Measurements from ENCODE around the gene SEMA4B. TPM values are rescaled to one million over a fixed set of nuclear protein-coding genes. Genes with fewer than 3 reads are reported as not detected.
A peak's percentile ranks its signal among the peaks of the same experiment; 100 is the strongest.
"Not testable (repeated sequence)": the region's sequence is repeated elsewhere in the genome, so short reads cannot be mapped to it uniquely, and the experiment has no call there.

Gene SEMA4B
- total and polyA plus RNA-seq, 5 donors from 2014 or later: 5.1 to 20.2 (median 7.2) TPM

GRCh38 chr15:90184786-90185704 is 16.1 kb upstream of the SEMA4B start:
- Mint-ChIP-seq H3K4me3 (peak overlapping the region; percentile 22 to 88 (median 59)), H3K36me3 (no peaks in the 10 kb centered on the region), H3K4me1 (peaks cover 0 to 15% (median 8%) of the 10 kb centered on the region in 4 donors), H3K27me3 (peaks cover 12% of the 10 kb centered on the region), H3K27ac (peak overlapping the region in 2 of 3 donors; percentile 77 to 79), H3K9me3 (peaks cover 0 to 3% (median 0%) of the 10 kb centered on the region in 7 donors)
- Histone ChIP-seq H3K4me1 (ENCODE audit: control insufficient read depth, insufficient read depth, low read length, poor library complexity, severe bottlenecking) (peaks cover 14% of the 10 kb centered on the region), H3K36me3 (ENCODE audit: control insufficient read depth, insufficient read depth, low read length) (no peaks in the 10 kb centered on the region), H3K27me3 (ENCODE audit: control insufficient read depth, insufficient read depth, low read length) (no peaks in the 10 kb centered on the region), H3K4me3 (ENCODE audit: low read depth, low read length) (peak overlapping the region; percentile 51), H3K27ac (ENCODE audit: insufficient read depth, low read length, poor library complexity, severe bottlenecking) (no peak overlapping the region), H3K9me3 (ENCODE audit: control insufficient read depth in 2 of 2, low read length in 2 of 2) (no peaks in the 10 kb centered on the region)
- DNase-seq: peak; percentile 44 to 58 (median 50)
- ATAC-seq (ENCODE audit: low read depth in 2 of 2): peak; percentile 65 to 74

GRCh38 chr15:90187257-90187868 is 13.8 kb upstream of the SEMA4B start:
- no peak for ATAC-seq (ENCODE audit: low read depth in 2 of 2)
- no peak overlapping the region for H3K27ac ChIP-seq (ENCODE audit: insufficient read depth, low read length, poor library complexity, severe bottlenecking)
- no peaks in the 10 kb centered on the region for H3K9me3 ChIP-seq (ENCODE audit: control insufficient read depth in 2 of 2, low read length in 2 of 2)
- H3K27me3 Mint-ChIP-seq: peaks cover 9% of the 10 kb centered on the region
- H3K36me3 Mint-ChIP-seq: no peaks in the 10 kb centered on the region
- peaks cover 6 to 33% (median 14%) of the 10 kb centered on the region in 4 donors for H3K4me1 Mint-ChIP-seq
- H3K27ac Mint-ChIP-seq: peak overlapping the region in 1 of 3 donors; percentile 18
- no peaks in the 10 kb centered on the region for H3K27me3 ChIP-seq (ENCODE audit: control insufficient read depth, insufficient read depth, low read length)
- H3K36me3 ChIP-seq (ENCODE audit: control insufficient read depth, insufficient read depth, low read length): no peaks in the 10 kb centered on the region
- H3K9me3 Mint-ChIP-seq: peaks cover 0 to 3% (median 0%) of the 10 kb centered on the region in 7 donors
- DNase-seq: no peak
- H3K4me3 ChIP-seq (ENCODE audit: low read depth, low read length): no peak overlapping the region
- H3K4me1 ChIP-seq (ENCODE audit: control insufficient read depth, insufficient read depth, low read length, poor library complexity, severe bottlenecking): peaks cover 26% of the 10 kb centered on the region
- peak overlapping the region in 1 of 4 donors; percentile 63 for H3K4me3 Mint-ChIP-seq

GRCh38 chr15:90188065-90188464 is 13.1 kb upstream of the SEMA4B start:
- H3K36me3 ChIP-seq (ENCODE audit: control insufficient read depth, insufficient read depth, low read length); H3K27me3 Mint-ChIP-seq; H3K9me3 Mint-ChIP-seq; H3K9me3 ChIP-seq (ENCODE audit: control insufficient read depth in 2 of 2, low read length in 2 of 2); H3K27ac Mint-ChIP-seq; ATAC-seq (ENCODE audit: low read depth in 2 of 2); H3K4me3 ChIP-seq (ENCODE audit: low read depth, low read length); H3K27ac ChIP-seq (ENCODE audit: insufficient read depth, low read length, poor library complexity, severe bottlenecking); H3K27me3 ChIP-seq (ENCODE audit: control insufficient read depth, insufficient read depth, low read length); DNase-seq; H3K36me3 Mint-ChIP-seq: not testable (repeated sequence)
- peak overlapping the region in 1 of 4 donors; percentile 58 for H3K4me3 Mint-ChIP-seq
- peaks cover 6 to 40% (median 17%) of the 10 kb centered on the region in 4 donors for H3K4me1 Mint-ChIP-seq
- H3K4me1 ChIP-seq (ENCODE audit: control insufficient read depth, insufficient read depth, low read length, poor library complexity, severe bottlenecking): peaks cover 33% of the 10 kb centered on the region

- DNase-seq: no peak
- H3K36me3 Mint-ChIP-seq: no peaks in the 10 kb centered on the region
- Histone ChIP-seq H3K4me1 (ENCODE audit: control insufficient read depth, insufficient read depth, low read length, poor library complexity, severe bottlenecking) (peaks cover 35% of the 10 kb centered on the region), H3K4me3 (ENCODE audit: low read depth, low read length) (no peak overlapping the region), H3K27ac (ENCODE audit: insufficient read depth, low read length, poor library complexity, severe bottlenecking) (no peak overlapping the region), H3K9me3 (ENCODE audit: control insufficient read depth in 2 of 2, low read length in 2 of 2) (no peaks in the 10 kb centered on the region), H3K36me3 (ENCODE audit: control insufficient read depth, insufficient read depth, low read length) (no peaks in the 10 kb centered on the region), H3K27me3 (ENCODE audit: control insufficient read depth, insufficient read depth, low read length) (no peaks in the 10 kb centered on the region)
- peaks cover 3% of the 10 kb centered on the region for H3K27me3 Mint-ChIP-seq
- peak overlapping the region in 1 of 3 donors; percentile 74 for H3K27ac Mint-ChIP-seq
- H3K4me1 Mint-ChIP-seq: peaks cover 6 to 40% (median 20%) of the 10 kb centered on the region in 4 donors
- H3K4me3 Mint-ChIP-seq: peak overlapping the region in 1 of 4 donors; percentile 14
- ATAC-seq (ENCODE audit: low read depth in 2 of 2): no peak
- peaks cover 0 to 3% (median 0%) of the 10 kb centered on the region in 7 donors for H3K9me3 Mint-ChIP-seq
Observed at GRCh38 chr15:90188914-90189748, 12.0 kb upstream of the SEMA4B start.

GRCh38 chr15:90189781-90190467 is 11.2 kb upstream of the SEMA4B start:
- ATAC-seq (ENCODE audit: low read depth in 2 of 2) (no peak), DNase-seq (no peak)
- peak overlapping the region in 1 of 4 donors; percentile 28 for H3K4me3 Mint-ChIP-seq
- H3K4me3 ChIP-seq (ENCODE audit: low read depth, low read length): no peak overlapping the region
- no peaks in the 10 kb centered on the region for H3K36me3 Mint-ChIP-seq
- no peak overlapping the region for H3K27ac ChIP-seq (ENCODE audit: insufficient read depth, low read length, poor library complexity, severe bottlenecking)
- H3K36me3 ChIP-seq (ENCODE audit: control insufficient read depth, insufficient read depth, low read length): no peaks in the 10 kb centered on the region
- no peaks in the 10 kb centered on the region for H3K9me3 ChIP-seq (ENCODE audit: control insufficient read depth in 2 of 2, low read length in 2 of 2)
- H3K4me1 Mint-ChIP-seq: peaks cover 6 to 38% (median 19%) of the 10 kb centered on the region in 4 donors
- H3K27me3 ChIP-seq (ENCODE audit: control insufficient read depth, insufficient read depth, low read length): no peaks in the 10 kb centered on the region
- H3K4me1 ChIP-seq (ENCODE audit: control insufficient read depth, insufficient read depth, low read length, poor library complexity, severe bottlenecking): peaks cover 29% of the 10 kb centered on the region
- H3K27ac Mint-ChIP-seq: peak overlapping the region in 1 of 3 donors; percentile 80
- peaks cover 0 to 3% (median 0%) of the 10 kb centered on the region in 7 donors for H3K9me3 Mint-ChIP-seq
- H3K27me3 Mint-ChIP-seq: no peaks in the 10 kb centered on the region

- Histone ChIP-seq H3K36me3 (ENCODE audit: control insufficient read depth, insufficient read depth, low read length) (no peaks in the 10 kb centered on the region), H3K27ac (ENCODE audit: insufficient read depth, low read length, poor library complexity, severe bottlenecking) (no peak overlapping the region), H3K27me3 (ENCODE audit: control insufficient read depth, insufficient read depth, low read length) (no peaks in the 10 kb centered on the region), H3K9me3 (ENCODE audit: control insufficient read depth in 2 of 2, low read length in 2 of 2) (no peaks in the 10 kb centered on the region), H3K4me3 (ENCODE audit: low read depth, low read length) (no peak overlapping the region), H3K4me1 (ENCODE audit: control insufficient read depth, insufficient read depth, low read length, poor library complexity, severe bottlenecking) (peaks cover 23% of the 10 kb centered on the region)
- DNase-seq (no peak), ATAC-seq (ENCODE audit: low read depth in 2 of 2) (no peak)
- H3K9me3 Mint-ChIP-seq: no peaks in the 10 kb centered on the region
- H3K36me3 Mint-ChIP-seq: no peaks in the 10 kb centered on the region
- peaks cover 6 to 33% (median 17%) of the 10 kb centered on the region in 4 donors for H3K4me1 Mint-ChIP-seq
- H3K27ac Mint-ChIP-seq: peak overlapping the region in 2 of 3 donors; percentile 49 to 80
- no peaks in the 10 kb centered on the region for H3K27me3 Mint-ChIP-seq
- peak overlapping the region in 1 of 4 donors; percentile 28 for H3K4me3 Mint-ChIP-seq
Observed at GRCh38 chr15:90190606-90191343, 10.4 kb upstream of the SEMA4B start.

Measured in CD4-positive, CD25-positive, alpha-beta regulatory T cell (primary cell).